Muscle layer of duodenum (tissue), 2 donors: ENCODE measurements around the gene ERCC1.

Experiments used
- H3K27ac ChIP-seq: one replicate; pipeline ENCODE4 v1.7.0; 2013; ENCODE audit warnings: mild to moderate bottlenecking, low read length
- H3K27me3 ChIP-seq: one replicate; pipeline ENCODE4 v1.7.0; 2013; ENCODE audit warnings: low read depth, mild to moderate bottlenecking, control low read depth, low read length
- H3K36me3 ChIP-seq, 2 donors: one replicate each; pipeline ENCODE4 v1.7.0; 2013; ENCODE audit warnings: low read length in 2 of 2, control low read depth in 1 of 2, mild to moderate bottlenecking in 1 of 2; ENCODE audit not compliant: insufficient read depth in 2 of 2, control insufficient read depth in 1 of 2
- H3K4me1 ChIP-seq, 2 donors: one replicate each; pipeline ENCODE4 v1.7.0; 2013; ENCODE audit warnings: low read length in 2 of 2, mild to moderate bottlenecking in 2 of 2, control low read depth in 1 of 2, moderate library complexity in 1 of 2; ENCODE audit not compliant: insufficient read depth in 2 of 2, control insufficient read depth in 1 of 2
- H3K4me3 ChIP-seq, 2 donors: one replicate each; pipeline ENCODE4 v1.7.0; 2013; ENCODE audit warnings: low read length in 2 of 2, low read depth in 1 of 2, mild to moderate bottlenecking in 1 of 2
- H3K9me3 ChIP-seq, 2 donors: one replicate each; pipeline ENCODE4 v1.7.0; 2013; ENCODE audit warnings: low read length in 2 of 2, control low read depth in 1 of 2, mild to moderate bottlenecking in 1 of 2; ENCODE audit not compliant: control insufficient read depth in 1 of 2
- donor health status: healthy.

The ERCC1 gene

DNA sequence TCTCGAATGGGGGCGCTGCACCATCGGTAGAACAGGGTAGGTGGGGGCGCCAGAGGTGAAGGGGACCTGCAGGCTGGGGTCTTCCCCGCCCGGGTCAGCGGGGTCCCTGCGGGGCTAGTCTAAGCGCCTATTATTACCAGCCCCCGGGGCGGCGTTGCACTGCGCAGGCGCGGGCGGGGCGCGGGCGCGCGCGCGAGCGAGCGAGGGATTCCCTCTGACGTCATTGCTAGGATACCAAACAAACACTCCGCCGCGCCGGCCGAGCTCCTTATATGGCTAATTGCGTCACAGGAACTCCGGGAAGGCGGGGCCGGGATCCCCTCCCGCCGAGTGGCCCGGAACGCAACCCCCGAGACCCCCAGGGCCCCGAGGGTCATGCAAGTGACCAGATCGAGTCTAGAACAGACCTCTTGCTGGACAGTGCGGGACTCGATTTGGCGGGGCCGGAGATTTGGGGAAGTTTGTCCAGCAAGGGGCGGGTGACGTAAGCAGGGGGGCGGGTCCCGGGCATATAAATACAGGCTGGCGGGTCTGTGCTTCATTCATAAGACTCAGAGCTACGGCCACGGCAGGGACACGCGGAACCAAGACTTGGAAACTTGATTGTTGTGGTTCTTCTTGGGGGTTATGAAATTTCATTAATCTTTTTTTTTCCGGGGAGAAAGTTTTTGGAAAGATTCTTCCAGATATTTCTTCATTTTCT, 43.9 kb upstream of the ERCC1 start, which contains the start of gene FOSB:
FOSB (plus strand) TSS at position 541 of the 703 bp plus-strand sequence. CDS start 591 bp downstream, outside the sequence.
- Histone ChIP-seq H3K9me3 (no peaks in the 10 kb centered on the region), H3K27ac (peak within 1 kb of the TSS; percentile 90), H3K4me3 (peak within 1 kb of the TSS; percentile 92 to 95), H3K27me3 (no peaks in the 10 kb centered on the region), H3K4me1 (peaks cover 0 to 26% of the 10 kb centered on the region in 2 donors), H3K36me3 (peaks cover 14 to 16% of the 10 kb centered on the region in 2 donors)

DNA sequence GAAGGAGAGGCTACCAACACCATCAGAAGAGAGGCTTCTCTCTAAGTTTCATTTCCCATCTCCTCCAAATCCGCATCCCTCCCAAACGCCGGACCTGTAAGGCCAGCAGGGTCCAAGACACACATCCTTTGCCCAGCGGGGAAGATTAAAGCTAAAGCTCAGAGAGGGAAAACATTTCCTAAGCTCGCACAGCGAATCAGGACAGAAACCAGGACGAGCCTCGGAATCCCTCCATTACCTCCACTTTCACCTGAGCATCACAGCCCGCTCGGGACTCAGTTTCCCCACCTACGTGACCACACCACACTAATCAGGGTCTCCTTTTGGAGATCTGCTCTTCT, 43.4 kb upstream of the ERCC1 start:
- Histone ChIP-seq H3K36me3 (peaks cover 9 to 11% of the 10 kb centered on the region in 2 donors), H3K27ac (peak overlapping the region; percentile 90), H3K9me3 (no peaks in the 10 kb centered on the region), H3K27me3 (no peaks in the 10 kb centered on the region), H3K4me3 (peak overlapping the region; percentile 92 to 95), H3K4me1 (peaks cover 0 to 26% of the 10 kb centered on the region in 2 donors)

DNA sequence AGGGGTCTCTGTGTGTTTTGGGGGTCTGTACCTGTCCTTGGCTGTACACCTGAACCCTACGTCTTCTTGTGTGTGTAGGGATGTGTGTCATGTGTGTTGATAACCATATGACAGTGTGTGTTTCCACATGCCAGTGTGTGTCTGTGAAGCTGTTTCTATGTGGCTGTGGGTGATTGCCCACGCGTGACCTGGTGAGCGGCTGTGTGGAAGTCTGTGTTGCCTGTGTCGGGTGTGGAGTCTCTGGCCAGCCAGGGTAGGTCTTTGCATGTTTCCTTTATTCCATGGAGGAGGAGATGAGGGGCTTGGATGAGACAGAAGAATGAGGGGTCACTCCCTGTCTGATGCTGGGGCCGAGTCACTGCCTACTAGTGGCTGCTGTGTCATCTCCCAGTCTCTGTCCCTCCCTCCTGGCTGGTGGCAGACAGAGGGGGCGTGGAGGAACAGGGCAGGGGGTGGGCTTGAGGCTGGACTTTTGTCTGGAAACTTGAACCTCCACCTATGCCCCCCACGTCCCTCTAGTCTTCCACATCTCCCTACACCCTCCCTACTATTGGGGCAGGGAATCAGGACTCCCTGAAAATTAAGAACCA, 41.2 kb upstream of the ERCC1 start:
- H3K9me3 ChIP-seq, result no peaks in the 10 kb centered on the region
- no peaks in the 10 kb centered on the region for H3K27me3 ChIP-seq
- peaks cover 0 to 13% of the 10 kb centered on the region in 2 donors for H3K4me1 ChIP-seq

DNA sequence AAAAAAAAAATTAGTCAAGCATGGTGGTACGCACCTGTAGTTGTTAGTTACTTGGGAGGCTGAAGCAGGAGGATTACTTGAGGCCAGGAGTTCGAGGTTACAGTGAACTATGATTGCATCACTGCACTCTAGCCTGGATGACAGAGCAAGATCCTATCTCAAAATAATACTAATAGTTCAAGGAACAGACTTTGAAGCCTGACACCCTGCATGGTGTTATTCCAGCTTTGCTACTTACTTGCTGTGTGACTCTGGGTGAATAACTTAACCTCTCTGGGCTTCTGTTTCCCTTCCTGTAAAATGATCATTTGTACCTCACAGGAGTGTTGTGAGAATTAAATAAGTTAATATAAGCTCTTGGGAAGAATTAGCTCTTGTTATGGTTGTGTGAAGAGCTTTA, 40.6 kb upstream of the ERCC1 start:
- Histone ChIP-seq H3K27me3 (no peaks in the 10 kb centered on the region), H3K4me1 (peaks cover 0 to 10% of the 10 kb centered on the region in 2 donors), H3K9me3 (no peaks in the 10 kb centered on the region), H3K36me3 (peaks cover 0 to 4% of the 10 kb centered on the region in 2 donors), H3K4me3 (no peak overlapping the region), H3K27ac (no peak overlapping the region)

More for the DNA sequence above, 41.2 kb upstream of the ERCC1 start:
- no peak overlapping the region for H3K27ac ChIP-seq
- peaks cover 0 to 4% of the 10 kb centered on the region in 2 donors for H3K36me3 ChIP-seq
- no peak overlapping the region for H3K4me3 ChIP-seq

DNA sequence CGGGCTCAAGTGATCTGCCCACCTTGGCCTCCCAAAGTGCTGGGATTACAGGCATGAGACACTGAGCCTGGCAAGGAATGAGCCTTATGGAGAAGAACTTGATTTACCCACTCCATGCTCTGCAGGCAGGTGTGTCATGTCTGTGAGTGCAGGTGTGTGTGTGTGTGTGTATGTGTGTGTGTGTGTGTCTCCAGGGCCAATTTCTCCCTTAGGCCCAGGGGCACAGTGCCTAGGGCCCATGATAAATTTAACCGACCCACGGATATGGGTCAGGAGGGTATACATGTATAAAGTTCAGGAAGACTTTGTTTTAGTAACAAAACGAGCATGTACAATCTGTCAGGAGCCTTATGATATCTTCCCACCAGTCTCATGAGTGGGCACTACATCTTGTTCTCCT, 39.5 kb upstream of the ERCC1 start:
- no peaks in the 10 kb centered on the region for H3K9me3 ChIP-seq
- peaks cover 0 to 4% of the 10 kb centered on the region in 2 donors for H3K36me3 ChIP-seq
- no peaks in the 10 kb centered on the region for H3K27me3 ChIP-seq
- H3K27ac ChIP-seq, result no peak overlapping the region
- H3K4me3 ChIP-seq, result no peak overlapping the region
- peaks cover 0 to 6% of the 10 kb centered on the region in 2 donors for H3K4me1 ChIP-seq

DNA sequence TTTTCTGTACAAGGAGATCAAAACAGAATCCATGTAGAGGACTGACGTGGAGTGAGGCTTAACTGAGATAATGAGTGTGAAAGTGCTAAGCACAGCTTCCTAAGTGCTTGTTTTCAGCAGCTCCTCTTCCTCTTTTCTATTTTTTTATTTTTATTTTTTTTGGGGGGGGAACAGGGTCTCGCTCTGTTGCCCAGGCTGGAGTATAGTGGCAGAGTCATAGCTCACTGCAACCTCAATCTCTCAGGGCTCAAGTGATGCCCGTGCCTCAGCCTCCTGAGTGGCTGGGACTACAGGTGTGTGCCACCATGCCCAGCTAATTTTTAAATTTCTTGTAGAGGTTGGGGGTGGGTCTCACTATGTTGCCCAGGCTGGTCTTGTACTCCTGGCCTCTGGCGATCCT, 38.5 kb upstream of the ERCC1 start:
- Histone ChIP-seq H3K4me1 (peaks cover 0 to 3% of the 10 kb centered on the region in 2 donors), H3K4me3 (no peak overlapping the region), H3K36me3 (no peaks in the 10 kb centered on the region), H3K9me3 (no peaks in the 10 kb centered on the region), H3K27me3 (no peaks in the 10 kb centered on the region), H3K27ac (no peak overlapping the region)

DNA sequence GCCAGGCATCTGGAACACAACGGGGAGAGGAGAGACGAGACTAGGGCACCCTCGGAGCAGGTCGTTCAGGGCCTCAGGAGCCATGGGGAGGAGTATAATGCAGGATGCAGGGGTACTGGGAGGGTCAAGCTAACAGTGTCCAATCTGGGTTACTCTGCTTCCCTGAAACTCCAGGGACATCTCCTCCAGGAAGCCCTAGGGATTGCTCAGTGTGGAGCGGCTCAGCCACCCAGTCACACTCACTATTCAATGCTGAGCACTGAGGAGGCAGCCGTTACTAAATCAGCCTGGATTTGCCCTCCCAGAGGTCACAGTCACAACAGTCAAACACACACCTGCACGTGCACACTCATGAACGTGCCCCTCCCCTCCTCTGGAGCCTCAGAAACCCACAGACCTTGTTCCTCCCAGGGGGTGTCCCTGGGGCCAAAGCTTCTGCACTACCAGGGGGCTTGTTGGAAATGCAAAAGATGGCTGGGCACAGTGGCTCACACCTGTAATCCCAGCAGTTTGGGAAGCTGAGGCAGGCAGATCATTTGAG, 37.2 kb upstream of the ERCC1 start:
- Histone ChIP-seq H3K4me1 (peaks cover 0 to 6% of the 10 kb centered on the region in 2 donors), H3K27ac (no peak overlapping the region), H3K4me3 (no peak overlapping the region), H3K9me3 (no peaks in the 10 kb centered on the region), H3K27me3 (no peaks in the 10 kb centered on the region), H3K36me3 (peaks cover 0 to 6% of the 10 kb centered on the region in 2 donors)

DNA sequence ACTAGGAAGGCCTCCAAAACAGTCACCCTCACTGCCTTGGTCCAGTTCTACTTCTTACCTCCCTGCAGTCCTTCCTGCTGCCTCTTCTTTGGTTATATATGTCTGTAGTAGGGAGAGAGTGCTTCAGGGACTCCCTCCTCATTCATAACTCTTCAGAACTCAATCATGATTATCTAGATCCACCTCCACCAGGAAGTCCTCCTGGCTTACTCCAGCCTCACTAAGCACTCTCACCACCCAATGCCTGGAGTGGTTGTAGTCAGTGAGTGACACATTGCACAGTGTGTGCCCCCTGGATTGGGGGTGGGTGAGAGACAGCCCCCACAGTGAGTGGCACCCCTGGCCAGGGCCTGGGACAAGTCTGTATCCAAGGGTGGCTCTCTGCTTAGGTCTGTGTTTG, 34.1 kb upstream of the ERCC1 start:
- Histone ChIP-seq H3K9me3 (no peaks in the 10 kb centered on the region), H3K36me3 (peaks cover 0 to 7% of the 10 kb centered on the region in 2 donors), H3K27me3 (no peaks in the 10 kb centered on the region), H3K4me1 (peaks cover 3 to 16% of the 10 kb centered on the region in 2 donors), H3K27ac (no peak overlapping the region), H3K4me3 (no peak overlapping the region)

DNA sequence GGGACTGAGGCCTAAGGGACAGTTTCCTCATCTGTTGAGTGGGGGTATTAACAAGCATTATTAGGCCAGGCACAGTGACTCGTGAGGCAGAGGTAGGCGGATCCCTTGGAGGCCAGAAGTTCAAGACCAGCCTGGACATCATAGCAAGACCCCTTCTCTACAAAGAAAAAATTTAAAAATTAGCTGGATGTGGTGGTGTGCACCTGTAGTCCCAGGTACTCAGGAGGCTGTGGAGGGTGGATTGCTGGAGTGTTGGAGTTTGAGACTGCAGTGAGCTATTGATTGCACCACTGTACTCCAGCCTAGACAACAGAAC, 32.7 kb upstream of the ERCC1 start:
- Histone ChIP-seq H3K36me3 (peaks cover 0 to 8% of the 10 kb centered on the region in 2 donors), H3K27me3 (no peaks in the 10 kb centered on the region), H3K27ac (peak overlapping the region; percentile 83), H3K4me3 (no peak overlapping the region), H3K9me3 (no peaks in the 10 kb centered on the region), H3K4me1 (peaks cover 3 to 16% of the 10 kb centered on the region in 2 donors)

DNA sequence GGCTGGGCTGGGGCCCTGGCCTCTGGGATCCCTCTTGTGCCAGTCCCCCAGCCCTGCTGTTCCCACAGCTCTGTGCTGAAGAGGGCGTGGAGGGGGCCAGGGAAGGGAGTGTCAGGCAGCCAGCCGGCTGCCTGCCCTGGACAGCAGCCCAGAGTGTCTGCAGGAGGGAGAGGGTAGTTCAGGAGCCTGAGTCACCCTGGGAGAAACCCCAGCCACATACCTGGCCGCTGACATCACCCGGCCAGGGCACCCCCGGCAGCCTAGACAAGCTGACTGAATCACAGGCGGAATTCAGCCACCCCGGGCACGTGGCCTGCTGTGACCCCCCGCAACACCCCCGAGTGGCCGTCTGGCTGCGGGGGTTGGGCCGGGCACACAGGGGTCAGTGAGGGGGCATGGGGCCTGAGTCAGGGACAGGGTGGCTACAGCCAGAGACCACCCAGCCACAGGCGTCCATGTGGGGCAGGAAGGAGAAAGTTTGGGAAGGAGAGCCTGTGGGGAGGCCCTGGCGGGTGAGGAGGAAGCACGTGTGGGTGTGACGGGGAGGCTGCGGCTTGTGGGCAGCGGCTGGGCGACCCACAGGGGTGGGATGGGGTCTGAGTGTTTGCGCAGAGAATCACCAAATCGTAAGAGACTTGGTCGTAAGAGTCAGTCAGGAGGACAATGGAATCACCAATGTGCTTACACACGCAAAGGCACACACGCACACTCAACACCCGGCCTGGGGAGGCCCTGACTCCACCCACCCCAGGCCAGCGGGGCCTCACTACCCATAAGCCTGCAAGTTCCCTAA, 32.2 kb upstream of the ERCC1 start:
- no peaks in the 10 kb centered on the region for H3K9me3 ChIP-seq
- peak overlapping the region; percentile 83 for H3K27ac ChIP-seq
- H3K27me3 ChIP-seq, result no peaks in the 10 kb centered on the region
- no peak overlapping the region for H3K4me3 ChIP-seq
- H3K36me3 ChIP-seq, result peaks cover 0 to 13% of the 10 kb centered on the region in 2 donors
- peaks cover 3 to 16% of the 10 kb centered on the region in 2 donors for H3K4me1 ChIP-seq

DNA sequence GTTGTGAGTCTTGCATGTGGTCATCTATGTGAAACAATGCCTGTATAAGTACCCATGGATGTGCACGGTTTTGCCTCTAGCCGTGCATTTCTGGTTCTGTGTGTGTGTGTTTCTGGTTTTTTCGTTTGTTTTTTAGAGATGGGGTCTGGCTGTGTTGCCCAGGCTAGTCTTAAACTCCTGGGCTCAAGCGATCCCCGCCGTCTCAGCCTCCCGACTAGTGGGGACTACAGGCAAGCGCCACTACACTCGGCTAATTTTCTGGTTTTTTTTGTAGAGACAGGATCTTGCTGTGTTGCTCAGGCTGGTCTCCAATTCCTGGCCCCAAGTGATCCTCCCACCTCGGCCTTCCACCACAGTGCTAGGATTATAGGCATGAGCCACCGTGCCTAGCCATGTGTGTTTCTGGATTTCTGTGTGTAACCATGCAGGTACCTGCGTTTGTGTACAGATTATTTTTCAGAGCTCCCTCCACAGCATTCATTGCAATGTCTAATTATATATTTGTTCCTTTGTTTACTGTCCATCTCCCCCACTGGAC, 28.2 kb upstream of the ERCC1 start:
- Histone ChIP-seq H3K4me3 (peak overlapping the region in 1 of 2 donors; percentile 72), H3K27me3 (no peaks in the 10 kb centered on the region), H3K36me3 (peaks cover 0 to 13% of the 10 kb centered on the region in 2 donors), H3K4me1 (peaks cover 3 to 33% of the 10 kb centered on the region in 2 donors), H3K9me3 (no peaks in the 10 kb centered on the region), H3K27ac (peak overlapping the region; percentile 84)
